Esophagus muscularis mucosa (tissue), 4 donors: ENCODE data around the gene NAXD. TPM values are rescaled to one million over a fixed set of nuclear protein-coding genes. Genes with fewer than 3 reads are reported as not detected.

Experiments used
- DNase-seq: peaks from one replicate; pipeline ENCODE4 v3.0.0-alpha.2; 2017; ENCODE audit errors: extremely low spot score
- H3K27ac ChIP-seq, 4 donors: fragments of 200-600 bp; sonication (generic); replicated peaks in 1 of 4; 1 replicate in 3 of 4; 2 replicates in 1 of 4; pipeline ENCODE4 v1.5.1; 2016 to 2019; ENCODE audit warnings: mild to moderate bottlenecking in 1 of 4
- H3K27me3 ChIP-seq, 4 donors: fragments of 200-600 bp; sonication (generic); one replicate each; pipeline versions ENCODE4 v1.5.1 to v1.6.0; 2016 to 2019
- H3K36me3 ChIP-seq, 4 donors: fragments of 200-600 bp; sonication (generic); one replicate each; pipeline ENCODE4 v1.5.1; 2016 to 2019
- H3K4me1 ChIP-seq, 4 donors: fragments of 200-600 bp; sonication (generic); one replicate each; pipeline ENCODE4 v1.5.1; 2016 to 2019
- H3K4me3 ChIP-seq, 4 donors: fragments of 200-600 bp; sonication (generic); 1 replicate in 2 of 4; 2 replicates in 2 of 4; pipeline ENCODE4 v1.5.1; 2016 to 2019; ENCODE audit warnings: mild to moderate bottlenecking in 4 of 4, moderate library complexity in 1 of 4
- H3K9me3 ChIP-seq, 4 donors: fragments of 200-600 bp; sonication (generic); 1 replicate in 3 of 4; 2 replicates in 1 of 4; pipeline ENCODE4 v1.5.1; 2016 to 2019
- CTCF ChIP-seq, 3 experiments: fragments of 200-600 bp in 2 of 3; fragments of 450-650 bp in 1 of 3; sonication (generic) in 2 of 3; IDR thresholded peaks; one replicate each; pipeline ENCODE4 v1.5.1; 2017 to 2019; ENCODE audit warnings: antibody characterized with exemption in 3 of 3, mild to moderate bottlenecking in 2 of 3, moderate library complexity in 1 of 3
- EP300 ChIP-seq: sonication (generic); formaldehyde crosslinking; IDR thresholded peaks from one replicate; pipeline ENCODE4 v1.6.1; 2017; ENCODE audit warnings: antibody characterized with exemption
- POLR2A ChIP-seq: fragments of 450-650 bp; IDR thresholded peaks from one replicate; pipeline ENCODE4 v1.6.1; 2017; ENCODE audit warnings: antibody characterized with exemption, moderate library complexity, mild to moderate bottlenecking, low read depth
- POLR2AphosphoS5 ChIP-seq, 2 donors: sonication (generic); formaldehyde crosslinking; IDR thresholded peaks; one replicate each; pipeline ENCODE4 v1.6.1; 2017; ENCODE audit warnings: antibody characterized with exemption in 2 of 2
- WGBS: methylation state at CpG from one replicate; pipeline ENCODE4 v1.1.5; 2018; 5-methylcytosine and 5-hydroxymethylcytosine counted together
- intact Hi-C: fragments of 100-400 bp; cut with DNase I; formaldehyde crosslinking; loops from one replicate; pipeline ENCODE4 v1.15.1; 2023
- total RNA-seq, 4 donors: library from RNA; depleted of rRNA; stranded (reverse); fragments of >200 nt; gene quantifications; one replicate each; pipeline versions ENCODE4 v1.1.0 to v1.2.1, GENCODE V29; 2016

NAXD gene
- total RNA-seq, 4 donors from 2014 or later, result 29.9 to 34.5 (median 34.0) TPM

DNA sequence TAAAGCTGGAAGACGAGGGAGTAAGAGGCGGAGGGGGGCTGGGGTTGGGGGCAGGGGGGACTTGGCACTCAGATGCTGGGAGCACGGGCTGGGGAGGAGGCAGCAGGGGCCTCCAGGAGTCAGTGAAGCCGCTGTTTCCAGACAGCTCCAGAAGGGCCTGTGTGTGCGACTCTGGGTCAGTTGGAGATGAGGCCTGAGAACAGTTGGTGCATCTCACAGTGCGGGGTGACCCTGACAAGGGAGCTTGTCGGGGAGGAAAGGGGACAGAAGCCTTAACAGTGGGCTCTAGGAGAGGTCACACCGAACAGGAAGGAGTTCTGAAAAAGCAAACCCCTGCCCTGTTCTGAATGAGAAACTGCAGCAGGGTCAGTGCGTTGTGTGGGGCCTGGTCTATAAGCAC lies 11.2 kb downstream of the NAXD start:
- WGBS, result 80% methylated on average over 9 of the region's 9 CpGs
- H3K36me3 ChIP-seq, result peaks cover 5 to 69% (median 53%) of the 10 kb centered on the region in 4 donors
- TF ChIP-seq POLR2AphosphoS5 (IDR thresholded peaks at IDR 0.05), result no peak
- no peak for TF ChIP-seq POLR2A
- no peak for TF ChIP-seq CTCF (IDR thresholded peaks at IDR 0.05)
- TF ChIP-seq EP300, result no peak
- no peaks in the 10 kb centered on the region for H3K27me3 ChIP-seq
- intact Hi-C loops, result no loop called here
- DNase-seq, result no peak
- H3K4me3 ChIP-seq, result no peak overlapping the region
- H3K27ac ChIP-seq, result no peak overlapping the region
- no peaks in the 10 kb centered on the region for H3K9me3 ChIP-seq
- H3K4me1 ChIP-seq, result peaks cover 24 to 86% (median 73%) of the 10 kb centered on the region in 4 donors

DNA sequence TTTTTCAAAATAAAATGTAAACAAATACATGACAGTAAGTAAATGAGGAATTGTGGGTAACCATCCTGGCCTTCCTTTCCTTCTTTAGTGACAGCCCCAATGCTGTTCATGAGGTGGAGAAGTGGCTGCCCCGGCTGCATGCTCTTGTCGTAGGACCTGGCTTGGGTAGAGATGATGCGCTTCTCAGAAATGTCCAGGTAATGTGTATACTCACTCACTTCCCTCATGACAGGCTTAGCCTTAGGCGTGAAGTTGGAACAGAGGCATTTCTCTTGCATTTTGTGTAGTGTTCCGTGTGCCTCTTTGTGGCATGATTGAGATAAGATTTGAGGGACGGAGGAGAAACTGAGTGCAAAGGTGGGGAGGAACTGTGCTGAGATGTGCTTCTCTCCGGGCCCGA lies 12.0 kb downstream of the NAXD start:
- no peak overlapping the region for H3K4me3 ChIP-seq
- no peak for TF ChIP-seq CTCF (IDR thresholded peaks at IDR 0.05)
- no peaks in the 10 kb centered on the region for H3K27me3 ChIP-seq
- WGBS, result 88% methylated on average over 8 of the region's 8 CpGs
- peak overlapping the region in 2 of 4 donors; percentile 65 to 69 for H3K27ac ChIP-seq
- peaks cover 23 to 78% (median 66%) of the 10 kb centered on the region in 4 donors for H3K4me1 ChIP-seq
- peaks cover 5 to 74% (median 58%) of the 10 kb centered on the region in 4 donors for H3K36me3 ChIP-seq
- intact Hi-C loops, result no loop called here
- no peak for DNase-seq
- H3K9me3 ChIP-seq, result no peaks in the 10 kb centered on the region

- peaks cover 23 to 72% (median 60%) of the 10 kb centered on the region in 4 donors for H3K4me1 ChIP-seq
- no peaks in the 10 kb centered on the region for H3K27me3 ChIP-seq
- H3K4me3 ChIP-seq, result no peak overlapping the region
- TF ChIP-seq EP300 (no peak), POLR2A (no peak), CTCF (IDR thresholded peaks at IDR 0.05) (no peak), POLR2AphosphoS5 (IDR thresholded peaks at IDR 0.05) (no peak)
- intact Hi-C loops, result no loop called here
- no peak for DNase-seq
- peak overlapping the region in 3 of 4 donors; percentile 36 to 69 (median 65) for H3K27ac ChIP-seq
- H3K9me3 ChIP-seq, result no peaks in the 10 kb centered on the region
- peaks cover 5 to 73% (median 60%) of the 10 kb centered on the region in 4 donors for H3K36me3 ChIP-seq
- WGBS, result 83% methylated on average over 10 of the region's 12 CpGs
Measured at GRCh38 chr13:110627761-110628476, 12.6 kb downstream of the NAXD start.

DNA sequence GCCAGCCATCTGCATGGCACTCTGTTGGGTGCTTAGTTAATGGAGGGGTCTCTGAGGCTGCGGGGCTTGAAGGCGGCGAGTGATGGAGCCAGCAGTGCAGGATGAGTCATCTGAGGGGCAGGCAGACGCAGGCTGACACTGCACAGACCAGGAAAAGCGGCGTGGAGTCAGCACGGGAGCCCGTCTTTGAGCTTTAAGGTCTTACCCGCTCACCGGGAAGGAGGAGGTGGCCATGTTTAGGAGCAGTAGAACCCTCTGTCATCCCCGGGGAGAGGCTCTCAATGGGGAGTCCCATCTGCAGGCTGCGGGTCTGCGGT lies 13.1 kb downstream of the NAXD start:
- intact Hi-C loops, result no loop called here
- no peak overlapping the region for H3K4me3 ChIP-seq
- peaks cover 5 to 68% (median 55%) of the 10 kb centered on the region in 4 donors for H3K36me3 ChIP-seq
- H3K27me3 ChIP-seq, result no peaks in the 10 kb centered on the region
- peak; percentile 70 for DNase-seq
- WGBS, result 79% methylated on average over 3 of the region's 13 CpGs
- peaks cover 23 to 67% (median 58%) of the 10 kb centered on the region in 4 donors for H3K4me1 ChIP-seq
- H3K27ac ChIP-seq, result peak overlapping the region; percentile 29 to 69 (median 50)
- no peak for TF ChIP-seq EP300
- TF ChIP-seq POLR2A, result no peak
- TF ChIP-seq CTCF (IDR thresholded peaks at IDR 0.05), result no peak
- TF ChIP-seq POLR2AphosphoS5 (IDR thresholded peaks at IDR 0.05), result peak in 1 of 2 donors; percentile 51
- H3K9me3 ChIP-seq, result no peaks in the 10 kb centered on the region
